Tibial artery (tissue), 4 donors: Measurements from ENCODE around the gene EFR3B.

Source experiments
- DNase-seq, 2 donors: peaks; one replicate each; pipeline ENCODE4 v3.0.0-alpha.2; 2019
- H3K27ac ChIP-seq, 2 donors: fragments of 200-600 bp; sonication (generic) in 1 of 2; 1 replicate in 1 of 2; 2 replicates in 1 of 2; pipeline ENCODE4 v1.5.1; 2018 to 2019; ENCODE audit warnings: mild to moderate bottlenecking in 1 of 2
- H3K27me3 ChIP-seq, 2 donors: fragments of 200-600 bp; sonication (generic) in 1 of 2; one replicate each; pipeline versions ENCODE4 v1.5.1 to v1.6.0; 2016 to 2019
- H3K36me3 ChIP-seq, 3 donors: fragments of 200-600 bp; sonication (generic) in 2 of 3; one replicate each; pipeline ENCODE4 v1.5.1; 2016 to 2019; ENCODE audit warnings: mild to moderate bottlenecking in 2 of 3
- H3K4me1 ChIP-seq, 4 donors: fragments of 200-600 bp; sonication (generic) in 2 of 4; 1 replicate in 3 of 4; 2 replicates in 1 of 4; pipeline ENCODE4 v1.5.1; 2016 to 2019
- H3K4me3 ChIP-seq, 2 donors: fragments of 200-600 bp; sonication (generic) in 1 of 2; 1 replicate in 1 of 2; 2 replicates in 1 of 2; pipeline ENCODE4 v1.5.1; 2018 to 2019; ENCODE audit warnings: mild to moderate bottlenecking in 2 of 2
- H3K9me3 ChIP-seq, 3 donors: fragments of 200-600 bp; sonication (generic) in 1 of 3; one replicate each; pipeline ENCODE4 v1.5.1; 2016 to 2019
- CTCF ChIP-seq, 2 experiments: fragments of 200-600 bp in 1 of 2; fragments of 450-650 bp in 1 of 2; IDR thresholded peaks; one replicate each; pipeline ENCODE4 v1.5.1; 2017 to 2019; ENCODE audit warnings: antibody characterized with exemption in 2 of 2, mild to moderate bottlenecking in 1 of 2, moderate library complexity in 1 of 2
- intact Hi-C: fragments of 100-400 bp; cut with DNase I; formaldehyde crosslinking; loops from one replicate; pipeline ENCODE4 v1.15.0; 2023; ENCODE audit warnings: low total_unique reads

Gene EFR3B

GRCh38 chr2:25055376-25055920 lies 13.6 kb downstream of the EFR3B start:
- intact Hi-C loops, result no loop called here
- TF ChIP-seq CTCF (IDR thresholded peaks at IDR 0.05), result no peak
- Histone ChIP-seq H3K36me3 (no peaks in the 10 kb centered on the region), H3K4me1 (no peaks in the 10 kb centered on the region), H3K27ac (no peak overlapping the region), H3K27me3 (no peaks in the 10 kb centered on the region), H3K9me3 (no peaks in the 10 kb centered on the region), H3K4me3 (no peak overlapping the region)
- DNase-seq, result no peak

GRCh38 chr2:25056098-25056821 lies 14.4 kb downstream of the EFR3B start:
- Histone ChIP-seq H3K4me1 (no peaks in the 10 kb centered on the region), H3K9me3 (no peaks in the 10 kb centered on the region), H3K36me3 (no peaks in the 10 kb centered on the region), H3K4me3 (no peak overlapping the region), H3K27ac (no peak overlapping the region), H3K27me3 (no peaks in the 10 kb centered on the region)
- TF ChIP-seq CTCF (IDR thresholded peaks at IDR 0.05), result no peak
- intact Hi-C loops, result no loop called here
- DNase-seq, result no peak

- peaks cover 0 to 16% (median 14%) of the 10 kb centered on the region in 4 donors for H3K4me1 ChIP-seq
- H3K27me3 ChIP-seq, result no peaks in the 10 kb centered on the region
- no peak for TF ChIP-seq CTCF (IDR thresholded peaks at IDR 0.05)
- no peak for DNase-seq
- H3K4me3 ChIP-seq, result no peak overlapping the region
- no peaks in the 10 kb centered on the region for H3K9me3 ChIP-seq
- H3K36me3 ChIP-seq, result no peaks in the 10 kb centered on the region
- no peak overlapping the region for H3K27ac ChIP-seq
- intact Hi-C loops, result no loop called here
Observed at GRCh38 chr2:25062511-25062917, 20.6 kb downstream of the EFR3B start.

GRCh38 chr2:25063876-25064660 lies 22.2 kb downstream of the EFR3B start:
- no peak for TF ChIP-seq CTCF (IDR thresholded peaks at IDR 0.05)
- no peak for DNase-seq
- Histone ChIP-seq H3K4me1 (peaks cover 0 to 16% (median 14%) of the 10 kb centered on the region in 4 donors), H3K36me3 (no peaks in the 10 kb centered on the region), H3K27ac (no peak overlapping the region), H3K4me3 (no peak overlapping the region), H3K9me3 (no peaks in the 10 kb centered on the region), H3K27me3 (no peaks in the 10 kb centered on the region)
- intact Hi-C loops, result no loop called here

GRCh38 chr2:25065768-25066167 lies 23.9 kb downstream of the EFR3B start:
- intact Hi-C loops, result no loop called here
- H3K27ac ChIP-seq, result no peak overlapping the region
- H3K4me3 ChIP-seq, result no peak overlapping the region
- no peaks in the 10 kb centered on the region for H3K36me3 ChIP-seq
- no peaks in the 10 kb centered on the region for H3K27me3 ChIP-seq
- peaks cover 0 to 16% (median 14%) of the 10 kb centered on the region in 4 donors for H3K4me1 ChIP-seq
- TF ChIP-seq CTCF (IDR thresholded peaks at IDR 0.05), result no peak
- H3K9me3 ChIP-seq, result no peaks in the 10 kb centered on the region
- no peak for DNase-seq
